Endothelial cell of umbilical vein (primary cell): ENCODE measurements around the gene RIOK2. TPM values are rescaled to one million over a fixed set of nuclear protein-coding genes. Genes with fewer than 3 reads are reported as not detected.

ENCODE experiments used
- BruUV-seq: library from RNA; stranded (reverse); fragments of 400-500 nt; replicated peaks from 2 replicates; lab custom pipeline; 2021; lab: Mats Ljungman, UMichigan
- CTCF ChIA-PET: fragments of 300-600, 350-600 bp; sonication (Branson Sonifier 250); formaldehyde crosslinking; loops from one replicate; lab custom pipeline; 2021; ENCODE audit warnings: antibody characterized with exemption, inconsistent platforms; lab: Charles Lee
- POLR2A ChIA-PET: fragments of 300-600, 350-600 bp; sonication (Branson Sonifier 250); formaldehyde crosslinking; loops from one replicate; lab custom pipeline; 2021; ENCODE audit warnings: antibody characterized with exemption, inconsistent platforms; lab: Charles Lee
- DNase-seq: peaks from one replicate; pipeline ENCODE4 v3.0.0-alpha.2; 2011; ENCODE audit warnings: low read depth, low spot score
- FAIRE-seq: peaks from 2 replicates; lab custom pipeline; 2011; peaks lifted over from hg19 to GRCh38; lab: Jason Lieb, UNC
- H2AFZ ChIP-seq: 2 replicates; pipeline ENCODE4 v1.6.0; 2012; ENCODE audit warnings: low read depth, low read length, control low read depth, inconsistent platforms
- H3K27ac ChIP-seq: 2 replicates; pipeline ENCODE4 v1.5.1; 2011; ENCODE audit warnings: low read depth, mild to moderate bottlenecking, control low read depth, low read length, moderate library complexity; ENCODE audit not compliant: insufficient read depth
- H3K27me3 ChIP-seq, 2 experiments: 2 replicates each; pipeline versions ENCODE4 v1.6.0 to v1.6.1; 2011; ENCODE audit warnings: low read length in 2 of 2, mixed read lengths in 1 of 2; ENCODE audit not compliant: control insufficient read depth in 2 of 2, insufficient read depth in 2 of 2
- H3K36me3 ChIP-seq, 2 experiments: 2 replicates in 1 of 2; 3 replicates in 1 of 2; pipeline ENCODE4 v1.5.1; 2011; ENCODE audit warnings: low read length in 2 of 2, mild to moderate bottlenecking in 1 of 2, moderate library complexity in 1 of 2; ENCODE audit not compliant: control insufficient read depth in 2 of 2, insufficient read depth in 2 of 2; ENCODE audit errors: extremely low read depth in 1 of 2
- H3K4me1 ChIP-seq: 3 replicates; pipeline ENCODE4 v1.5.1; 2011; ENCODE audit warnings: mild to moderate bottlenecking, low read length; ENCODE audit not compliant: control insufficient read depth, insufficient read depth; ENCODE audit errors: extremely low read depth
- H3K4me2 ChIP-seq: 2 replicates; pipeline ENCODE4 v1.6.1; 2011; ENCODE audit warnings: low read length, control low read depth, mixed read lengths; ENCODE audit not compliant: insufficient read depth
- H3K4me3 ChIP-seq, 3 experiments: fragments of 200-600 bp in 1 of 3; sonication (generic), shearing (Covaris generic) in 1 of 3; replicated peaks in 1 of 3; 2 replicates each; pipeline ENCODE4 v1.5.1; 2011 to 2016; ENCODE audit warnings: control low read depth in 3 of 3, low read length in 3 of 3, mild to moderate bottlenecking in 2 of 3, inconsistent platforms in 1 of 3, low read depth in 1 of 3, moderate library complexity in 1 of 3; ENCODE audit not compliant: insufficient read depth in 1 of 3
- H3K79me2 ChIP-seq: 2 replicates; pipeline ENCODE4 v1.6.0; 2012; ENCODE audit warnings: low read length, inconsistent platforms; ENCODE audit not compliant: control insufficient read depth, insufficient read depth
- H3K9ac ChIP-seq: replicated peaks from 2 replicates; pipeline ENCODE3; 2011; ENCODE audit warnings: low read length, control low read depth; ENCODE audit not compliant: insufficient read depth; ENCODE audit errors: extremely low read depth
- H3K9me1 ChIP-seq: replicated peaks from 3 replicates; pipeline ENCODE4 v1.6.0; 2011; ENCODE audit warnings: mild to moderate bottlenecking, low read length; ENCODE audit not compliant: control insufficient read depth, insufficient read depth; ENCODE audit errors: extremely low read depth
- H3K9me3 ChIP-seq: replicated peaks from 2 replicates; pipeline ENCODE4 v1.5.1; 2012; ENCODE audit warnings: low read length, inconsistent platforms; ENCODE audit not compliant: control insufficient read depth, insufficient read depth
- H4K20me1 ChIP-seq: replicated peaks from 2 replicates; pipeline ENCODE3; 2011; ENCODE audit warnings: mild to moderate bottlenecking, low read length; ENCODE audit not compliant: control insufficient read depth, insufficient read depth; ENCODE audit errors: extremely low read depth
- EZH2 ChIP-seq: IDR thresholded peaks from 2 replicates; pipeline ENCODE4 v1.6.1; 2012; ENCODE audit warnings: borderline replicate concordance, low read depth, mild to moderate bottlenecking, moderate library complexity, low read length, inconsistent platforms; ENCODE audit not compliant: severe bottlenecking
- FOS ChIP-seq: IDR thresholded peaks from 2 replicates; pipeline ENCODE4 v1.6.1; 2011; ENCODE audit warnings: mild to moderate bottlenecking, low read length, moderate library complexity, borderline replicate concordance; ENCODE audit not compliant: insufficient read depth
- GATA2 ChIP-seq: IDR thresholded peaks from 2 replicates; pipeline ENCODE4 v1.7.0; 2011; ENCODE audit warnings: low read depth, mild to moderate bottlenecking, moderate library complexity, mixed read lengths, low read length; ENCODE audit not compliant: insufficient read length, insufficient read depth
- JUN ChIP-seq: IDR thresholded peaks from 2 replicates; pipeline ENCODE4 v1.6.1; 2011; ENCODE audit warnings: borderline replicate concordance, low read depth; ENCODE audit not compliant: insufficient read length, insufficient read depth
- MYC ChIP-seq: IDR thresholded peaks from one replicate; pipeline ENCODE4 v1.6.1; 2011; ENCODE audit warnings: mild to moderate bottlenecking, low read depth, low read length
- POLR2A ChIP-seq: IDR thresholded peaks from 2 replicates; pipeline ENCODE4 v1.6.1; 2012; ENCODE audit warnings: low read depth, mild to moderate bottlenecking, control low read depth, low read length
- POLR2AphosphoS5 ChIP-seq: IDR thresholded peaks from 2 replicates; pipeline ENCODE4 v1.6.1; 2012; ENCODE audit warnings: low read depth, mild to moderate bottlenecking, control low read depth, low read length, moderate library complexity; ENCODE audit not compliant: insufficient read depth
- dilution Hi-C: fragments of 300-500 bp; cut with MboI; formaldehyde crosslinking; loops from one replicate; pipeline ENCODE4 v1.15.0; 2019; ENCODE audit warnings: low sequenced_read_pairs; ENCODE audit not compliant: extremely low pct_ligation_motif_present
- intact Hi-C: fragments of 100-400 bp; cut with micrococcal nuclease; formaldehyde crosslinking; loops from one replicate; pipeline ENCODE4 v1.10.0; 2022
- polyA plus RNA-seq, 4 experiments: library from polyadenylated mRNA; depleted of rRNA in 3 of 4; stranded (reverse) in 3 of 4; unstranded in 1 of 4; fragments of >200 nt; gene quantifications; 2 replicates each; pipeline versions ENCODE4 v1.2.1 to v1.2.3, GENCODE V29; 2011 to 2012; ENCODE audit warnings: missing spikeins in 1 of 4
- total RNA-seq: library from RNA; stranded (reverse); gene quantifications from 2 replicates; pipeline ENCODE4 v1.2.3, GENCODE V29; 2021
- TF ChIP-seq, protein P1 (sequence below): IDR thresholded peaks from 2 replicates; pipeline ENCODE4 v1.6.1; 2011; ENCODE audit not compliant: insufficient read depth, insufficient read length
- TF ChIP-seq, protein P2 (sequence below), 2 donors: IDR thresholded peaks; 1 replicate in 1 of 2; 2 replicates in 1 of 2; pipeline ENCODE4 v1.5.1; 2011; ENCODE audit warnings: low read length in 2 of 2, mild to moderate bottlenecking in 2 of 2, moderate library complexity in 2 of 2, control low read depth in 1 of 2, inconsistent platforms in 1 of 2, low read depth in 1 of 2; ENCODE audit not compliant: insufficient read depth in 1 of 2; ENCODE audit errors: extremely low read depth in 1 of 2

The RIOK2 gene
- total and polyA plus RNA-seq, 2 donors (not counting 3 experiments of a cell fraction or from before 2014, with no cell fraction given): 3.5 to 25.4 TPM

DNA sequence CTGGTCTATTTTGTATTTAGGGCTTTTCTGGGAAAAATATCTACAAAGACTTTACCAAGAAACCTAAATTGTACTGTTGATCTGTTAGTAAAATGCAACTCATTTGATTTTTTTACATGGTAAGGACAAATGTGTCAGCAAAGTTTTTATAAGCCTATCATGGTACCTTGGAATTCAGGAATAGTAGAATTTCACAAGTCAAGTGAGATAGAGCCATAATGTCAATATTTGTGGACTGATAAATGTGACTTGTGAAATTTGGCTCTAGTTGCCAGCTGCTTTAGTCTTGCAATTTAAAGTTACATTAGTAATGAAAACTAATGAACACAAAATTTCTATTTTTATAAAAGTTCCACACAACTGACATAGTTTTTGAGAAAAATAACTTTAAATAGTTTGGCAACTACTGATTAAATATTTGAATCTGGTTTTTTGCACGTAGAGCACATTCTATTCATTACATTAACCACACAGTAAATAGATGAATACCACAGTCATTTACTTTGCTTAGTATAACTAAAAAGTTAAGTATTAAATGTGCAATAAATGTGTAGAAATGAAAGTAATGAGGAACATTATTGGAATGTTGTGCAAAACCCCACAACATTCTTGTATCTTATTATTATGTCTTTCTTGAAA, 41.2 kb upstream of the RIOK2 start:
- no peak for FAIRE-seq
- Histone ChIP-seq H4K20me1 (no peaks in the 10 kb centered on the region), H3K4me2 (no peak overlapping the region), H3K27ac (no peak overlapping the region), H3K79me2 (no peaks in the 10 kb centered on the region), H3K27me3 (no peaks in the 10 kb centered on the region), H3K4me1 (no peaks in the 10 kb centered on the region), H3K9ac (no peak overlapping the region), H3K9me3 (no peaks in the 10 kb centered on the region), H3K9me1 (no peaks in the 10 kb centered on the region), H3K4me3 (no peak overlapping the region), H3K36me3 (no peaks in the 10 kb centered on the region), H2AFZ (no peak overlapping the region)
- ChIA-PET CTCF (no interaction called here), POLR2A (no interaction called here)
- intact Hi-C loops (no loop called here), dilution Hi-C loops (no loop called here)
- DNase-seq: no peak
- no TSS peak for BruUV-seq
- TF ChIP-seq, protein P1, sequence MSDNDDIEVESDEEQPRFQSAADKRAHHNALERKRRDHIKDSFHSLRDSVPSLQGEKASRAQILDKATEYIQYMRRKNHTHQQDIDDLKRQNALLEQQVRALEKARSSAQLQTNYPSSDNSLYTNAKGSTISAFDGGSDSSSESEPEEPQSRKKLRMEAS: no peak
- no peak for TF ChIP-seq FOS
- TF ChIP-seq MYC: no peak
- TF ChIP-seq JUN: no peak
- TF ChIP-seq POLR2AphosphoS5: no peak
- TF ChIP-seq POLR2A: no peak
- TF ChIP-seq GATA2: no peak
- no peak for TF ChIP-seq EZH2
- TF ChIP-seq, protein P2, sequence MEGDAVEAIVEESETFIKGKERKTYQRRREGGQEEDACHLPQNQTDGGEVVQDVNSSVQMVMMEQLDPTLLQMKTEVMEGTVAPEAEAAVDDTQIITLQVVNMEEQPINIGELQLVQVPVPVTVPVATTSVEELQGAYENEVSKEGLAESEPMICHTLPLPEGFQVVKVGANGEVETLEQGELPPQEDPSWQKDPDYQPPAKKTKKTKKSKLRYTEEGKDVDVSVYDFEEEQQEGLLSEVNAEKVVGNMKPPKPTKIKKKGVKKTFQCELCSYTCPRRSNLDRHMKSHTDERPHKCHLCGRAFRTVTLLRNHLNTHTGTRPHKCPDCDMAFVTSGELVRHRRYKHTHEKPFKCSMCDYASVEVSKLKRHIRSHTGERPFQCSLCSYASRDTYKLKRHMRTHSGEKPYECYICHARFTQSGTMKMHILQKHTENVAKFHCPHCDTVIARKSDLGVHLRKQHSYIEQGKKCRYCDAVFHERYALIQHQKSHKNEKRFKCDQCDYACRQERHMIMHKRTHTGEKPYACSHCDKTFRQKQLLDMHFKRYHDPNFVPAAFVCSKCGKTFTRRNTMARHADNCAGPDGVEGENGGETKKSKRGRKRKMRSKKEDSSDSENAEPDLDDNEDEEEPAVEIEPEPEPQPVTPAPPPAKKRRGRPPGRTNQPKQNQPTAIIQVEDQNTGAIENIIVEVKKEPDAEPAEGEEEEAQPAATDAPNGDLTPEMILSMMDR (IDR thresholded peaks at IDR 0.05; ENCODE audit: extremely low read depth in 1 of 2, insufficient read depth in 1 of 2, low read depth in 1 of 2, low read length in 2 of 2): no peak
